PFSK-1 (cell line): ENCODE measurements around the gene ZFAND6.

ENCODE experiments used
- FOXP2 ChIP-seq: optimal IDR thresholded peaks from 2 replicates; pipeline ENCODE3; 2011; ENCODE audit warnings: borderline replicate concordance, control low read depth, inconsistent platforms; ENCODE audit not compliant: insufficient read depth; ENCODE audit errors: extremely low read length, extremely low read depth
- POLR2AphosphoS5 ChIP-seq: IDR thresholded peaks from 2 replicates; pipeline ENCODE4 v1.6.1; 2012; ENCODE audit warnings: low read depth, mild to moderate bottlenecking, control low read depth, low read length, moderate library complexity
- REST ChIP-seq, 2 experiments: IDR thresholded peaks; 2 replicates each; pipeline versions ENCODE4 v1.6.1 to v1.8.0; 2011 to 2012; ENCODE audit warnings: low read depth in 2 of 2, low read length in 2 of 2, control low read depth in 1 of 2, inconsistent platforms in 1 of 2, mild to moderate bottlenecking in 1 of 2, moderate library complexity in 1 of 2; ENCODE audit not compliant: insufficient read depth in 1 of 2
- SIN3A ChIP-seq: IDR thresholded peaks from 2 replicates; pipeline ENCODE4 v1.6.1; 2012; ENCODE audit warnings: mild to moderate bottlenecking, low read length, moderate library complexity, borderline replicate concordance; ENCODE audit not compliant: insufficient read depth
- TAF1 ChIP-seq: IDR thresholded peaks from 2 replicates; pipeline ENCODE4 v1.6.1; 2012; ENCODE audit warnings: low read length, control low read depth, borderline replicate concordance; ENCODE audit not compliant: insufficient read depth

ZFAND6 gene

DNA sequence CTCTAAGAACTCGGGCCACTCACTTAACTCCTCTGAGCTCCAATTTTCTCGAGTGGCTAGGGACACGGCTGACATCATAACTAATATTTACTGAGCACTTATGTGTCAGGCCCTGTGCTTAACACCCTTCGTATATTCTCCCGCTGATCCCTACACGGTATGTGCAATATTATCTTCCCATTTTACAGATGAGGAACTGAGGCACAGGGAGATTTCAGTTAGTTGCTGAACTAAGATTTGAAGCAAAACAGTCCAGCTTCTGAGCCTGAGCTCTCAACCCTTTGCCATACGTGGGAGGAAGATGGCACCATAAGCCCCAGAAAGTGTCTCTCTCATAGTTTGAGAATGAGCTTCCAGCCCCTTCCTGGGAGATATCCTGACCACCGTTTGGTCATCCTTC is 112.9 kb downstream of the ZFAND6 start:
- no peak for TF ChIP-seq REST (IDR thresholded peaks at IDR 0.05; ENCODE audit: insufficient read depth in 1 of 2, low read depth in 2 of 2, low read length in 2 of 2)
- no peak for TF ChIP-seq SIN3A
- TF ChIP-seq TAF1 = no peak
- no peak for TF ChIP-seq FOXP2
- no peak for TF ChIP-seq POLR2AphosphoS5

DNA sequence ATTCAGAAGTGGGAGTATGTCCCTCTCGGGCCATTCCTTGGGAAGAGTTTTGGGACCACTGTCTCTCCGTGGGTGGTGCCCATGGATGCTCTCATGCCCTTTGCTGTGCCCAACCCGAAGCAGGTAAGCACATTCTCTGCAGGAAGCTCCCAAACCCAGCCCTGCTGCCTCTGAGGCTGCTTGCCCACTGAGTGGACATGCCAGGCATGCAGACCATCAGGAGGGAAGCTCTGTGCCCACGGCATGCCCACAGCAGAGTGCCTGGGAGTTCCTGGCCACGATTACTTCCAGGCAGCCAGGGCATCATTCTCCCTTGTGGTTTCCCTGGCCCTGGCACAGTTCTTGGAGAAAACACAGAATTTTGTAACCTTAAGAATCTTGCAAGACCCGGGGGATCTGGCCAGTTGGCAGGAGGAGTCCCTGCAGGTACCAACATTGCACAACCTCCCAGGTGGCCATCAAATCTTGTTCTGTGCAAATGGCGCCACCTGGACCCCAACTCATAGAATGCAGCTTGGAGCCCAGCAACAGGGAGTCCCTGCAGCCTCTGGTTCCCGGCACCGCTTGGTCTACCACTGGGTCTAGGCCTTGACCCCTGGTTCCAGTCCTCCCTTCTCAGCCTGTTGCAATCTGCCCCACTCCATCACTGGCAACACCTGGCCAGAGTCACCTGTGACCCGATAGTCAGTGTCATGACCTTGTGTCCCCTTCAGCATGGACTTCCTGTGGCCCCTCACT is 113.7 kb downstream of the ZFAND6 start:
- TF ChIP-seq POLR2AphosphoS5 (no peak), FOXP2 (peak; percentile 8)

GRCh38 chr15:80174017-80174746 is 114.7 kb downstream of the ZFAND6 start:
- no peak for TF ChIP-seq TAF1

DNA sequence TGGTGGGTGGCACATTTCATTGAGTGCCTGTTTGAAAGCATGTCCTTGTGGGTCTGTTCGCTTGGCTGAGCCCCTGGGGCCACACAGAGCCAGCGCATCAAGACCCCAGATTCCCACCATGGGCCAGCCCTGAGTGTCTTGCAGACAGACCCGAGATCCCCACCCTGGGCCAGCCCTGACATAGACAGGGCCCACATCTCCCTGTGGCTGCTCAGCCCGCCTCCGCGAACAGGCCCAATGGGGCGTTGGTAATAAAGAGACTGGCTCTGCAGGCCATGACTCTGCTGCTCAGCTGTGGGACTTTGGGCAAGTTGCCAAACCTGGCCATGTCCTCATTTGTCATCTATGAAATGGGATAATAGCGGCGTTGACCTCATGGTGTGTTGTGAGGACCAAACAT is 116.0 kb downstream of the ZFAND6 start:
- TF ChIP-seq SIN3A = no peak
- no peak for TF ChIP-seq TAF1
- TF ChIP-seq POLR2AphosphoS5 = no peak
- TF ChIP-seq FOXP2 = no peak
- no peak for TF ChIP-seq REST (IDR thresholded peaks at IDR 0.05; ENCODE audit: insufficient read depth in 1 of 2, low read depth in 2 of 2, low read length in 2 of 2)

GRCh38 chr15:80176443-80176842 is 117.0 kb downstream of the ZFAND6 start:
- TF ChIP-seq POLR2AphosphoS5 = no peak
- TF ChIP-seq TAF1 = no peak
- TF ChIP-seq REST (IDR thresholded peaks at IDR 0.05; ENCODE audit: insufficient read depth in 1 of 2, low read depth in 2 of 2, low read length in 2 of 2) = no peak
- TF ChIP-seq SIN3A = no peak
- no peak for TF ChIP-seq FOXP2

DNA sequence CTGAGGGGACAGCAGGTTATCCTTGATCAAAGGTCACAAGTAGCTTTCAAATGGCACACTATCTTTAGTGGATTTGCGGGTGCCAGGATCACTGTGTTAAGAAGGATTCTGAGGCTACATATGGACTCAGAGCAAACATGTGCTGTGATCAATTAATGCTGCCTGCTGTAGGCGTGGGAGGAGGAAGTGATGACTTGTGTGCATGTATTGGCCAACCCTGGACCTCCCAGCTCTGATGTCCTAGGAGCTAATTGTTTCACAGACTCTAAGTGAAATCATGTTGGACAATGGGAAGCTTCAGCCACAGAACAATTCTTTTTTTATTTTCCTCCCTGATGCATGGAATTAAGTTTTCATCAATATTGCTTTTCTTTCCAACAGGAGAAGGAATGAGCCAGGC is 117.7 kb downstream of the ZFAND6 start:
- TF ChIP-seq REST (IDR thresholded peaks at IDR 0.05; ENCODE audit: insufficient read depth in 1 of 2, low read depth in 2 of 2, low read length in 2 of 2) = no peak
- TF ChIP-seq TAF1 = no peak
- TF ChIP-seq POLR2AphosphoS5 = no peak
- no peak for TF ChIP-seq SIN3A
- no peak for TF ChIP-seq FOXP2
